Stimulated activated CD4-positive, alpha-beta T cell treated with anti-CD3 and anti-CD28 coated beads, TNF-alpha, amount 100 ng/mL, for 4 hours (primary cell): Measurements from ENCODE around the gene FAM170A.

Experiments used
- DNase-seq, 3 experiments: peaks; one replicate each; pipeline ENCODE4 v3.0.0-alpha.2; 2020; ENCODE audit warnings: low read depth in 3 of 3

Gene FAM170A

GRCh38 chr5:119629339-119629738 is at the start of gene FAM170A:
Gene FAM170A, plus strand, starts transcription at chr5:119629558. Its CDS starts 211 bp downstream, at chr5:119629769.
- DNase-seq: no peak

GRCh38 chr5:119582987-119583386 is 46.4 kb upstream of the FAM170A start:
- DNase-seq: no peak

- no peak for DNase-seq
Observed at GRCh38 chr5:119583684-119584083, 45.7 kb upstream of the FAM170A start.

- no peak for DNase-seq
Observed at GRCh38 chr5:119596046-119596445, 33.3 kb upstream of the FAM170A start.

- no peak for DNase-seq
Observed at GRCh38 chr5:119597728-119598298, 31.5 kb upstream of the FAM170A start.

GRCh38 chr5:119613937-119614336 is 15.4 kb upstream of the FAM170A start:
- no peak for DNase-seq

GRCh38 chr5:119614838-119615237 is 14.5 kb upstream of the FAM170A start:
- no peak for DNase-seq

GRCh38 chr5:119626086-119626485 is 3.3 kb upstream of the FAM170A start:
- no peak for DNase-seq

- no peak for DNase-seq
Observed at GRCh38 chr5:119630752-119631440, 1.5 kb downstream of the FAM170A start.

GRCh38 chr5:119631660-119632059 is 2.3 kb downstream of the FAM170A start:
- no peak for DNase-seq

GRCh38 chr5:119651486-119651885 is 22.1 kb downstream of the FAM170A start:
- DNase-seq: no peak

- no peak for DNase-seq
Observed at GRCh38 chr5:119655061-119655460, 25.7 kb downstream of the FAM170A start.

- DNase-seq: no peak
Observed at GRCh38 chr5:119656023-119656422, 26.7 kb downstream of the FAM170A start.

GRCh38 chr5:119666542-119666941 is 37.2 kb downstream of the FAM170A start:
- DNase-seq: no peak

GRCh38 chr5:119678351-119679028 is 49.1 kb downstream of the FAM170A start:
- no peak for DNase-seq

GRCh38 chr5:119680080-119680479 is 50.7 kb downstream of the FAM170A start:
- DNase-seq: no peak

GRCh38 chr5:119681734-119682133 is 52.4 kb downstream of the FAM170A start:
- DNase-seq: no peak

- no peak for DNase-seq
Observed at GRCh38 chr5:119682372-119682771, 53.0 kb downstream of the FAM170A start.
